Pancreas (tissue), 10 donors: ENCODE measurements around the gene ARF1. TPM values are rescaled to one million over a fixed set of nuclear protein-coding genes. Genes with fewer than 3 reads are reported as not detected.

Experiments
- ATAC-seq, 4 donors: fragments of 200-7000 bp; cut with Tn5 transposase; one replicate each; pipeline versions ENCODE4 v1.8.0 to v1.9.1; 2020; ENCODE audit warnings: mild to moderate bottlenecking in 4 of 4, moderate library complexity in 4 of 4
- DNase-seq, 6 donors: peaks; one replicate each; pipeline ENCODE4 v3.0.0-alpha.2; 2020
- FAIRE-seq: peaks from 2 replicates; lab custom pipeline; 2012; peaks lifted over from hg19 to GRCh38; lab: Jason Lieb, UNC
- H3K27ac ChIP-seq, 4 donors: fragments of 200-600 bp; sonication (generic); 1 replicate in 3 of 4; 2 replicates in 1 of 4; pipeline versions ENCODE4 v1.5.0 to v1.8.0; 2020
- H3K27me3 ChIP-seq, 4 donors: fragments of 200-600 bp; one replicate each; pipeline ENCODE4 v1.8.0; 2021
- H3K36me3 ChIP-seq, 3 donors: fragments of 200-600 bp; sonication (generic) in 1 of 3; one replicate each; pipeline versions ENCODE4 v1.5.0 to v1.8.0; 2020 to 2021
- H3K4me1 ChIP-seq, 3 donors: fragments of 200-600 bp; one replicate each; pipeline ENCODE4 v1.8.0; 2021
- H3K4me3 ChIP-seq, 4 donors: fragments of 200-600 bp; sonication (generic) in 2 of 4; one replicate each; pipeline versions ENCODE4 v1.5.0 to v1.8.0; 2020 to 2021
- H3K9me3 ChIP-seq, 4 donors: fragments of 200-600 bp; one replicate each; pipeline ENCODE4 v1.8.0; 2021
- whole genome bisulfite sequencing, 2 donors: extraction: QIAGEN DNeasy Blood & Tissue Kit; methylation state at CpG; one replicate each; pipeline ENCODE4 v1.1.7; 2013; 5-methylcytosine and 5-hydroxymethylcytosine counted together
- intact Hi-C, 3 donors: fragments of 100-400 bp; cut with DNase I; formaldehyde crosslinking; loops; one replicate each; pipeline versions ENCODE4 v1.11.1 to v1.14.2; 2022
- polyA plus RNA-seq, 2 donors: library from polyadenylated mRNA; stranded (reverse); fragments of 200-250 nt; gene quantifications; one replicate each; pipeline ENCODE4 v1.2.3, GENCODE V29; 2013
- total RNA-seq, 6 donors: library from RNA; stranded (reverse); fragmentation: NEBNext Ultra II Directional in 4 of 6; extraction: Animal tissue kit (Norgen Biotek cat#: 25700) in 4 of 6; gene quantifications; one replicate each; pipeline versions ENCODE4 v1.2.1 to v1.2.4, GENCODE V29; 2021 to 2023
- TF ChIP-seq, protein P1 (sequence below), 4 donors: fragments of 200-600 bp; sonication (generic) in 3 of 4; IDR thresholded peaks; one replicate each; pipeline versions ENCODE4 v1.5.0 to v1.8.0; 2021; ENCODE audit warnings: antibody characterized with exemption in 4 of 4
- donor health status: healthy with polysubstance abuse.
- donor health status: DM: no; HTN: no; CAD: no; lungs with moderate emphysema.
- donor health status: DM: no; HTN: no; CAD: no.
- donor health status: control.
- donor health status: control.
- donor health status: Bipolar disorder and iron deficiency.
- donor health status: DM: yes; HTN: yes; CAD: no.
- donor health status: DM: no; HTN: no; CAD: no.
- donor health status: DM: no; HTN: no; CAD: no.
- donor health status: DM: yes; HTN: yes; CAD: no.

The ARF1 gene
- total and polyA plus RNA-seq, 8 donors, result 160 to 251 (median 205) TPM

GRCh38 chr1:228081144-228081543, 1.4 kb upstream of the ARF1 start:
- no peaks in the 10 kb centered on the region for H3K27me3 ChIP-seq
- H3K27ac ChIP-seq, result no peak overlapping the region
- no peaks in the 10 kb centered on the region for H3K36me3 ChIP-seq
- intact Hi-C loops, result no loop called here
- H3K4me1 ChIP-seq, result peaks cover 18 to 32% (median 26%) of the 10 kb centered on the region in 3 donors
- FAIRE-seq (no peak), ATAC-seq (no peak), DNase-seq (peak in 4 of 6 donors; percentile 33 to 64 (median 42))
- H3K4me3 ChIP-seq, result peak overlapping the region in 3 of 4 donors; percentile 85 to 96 (median 86)
- WGBS, 2 donors, result 54 to 67% methylated on average over 7 of the region's 7 CpGs
- no peaks in the 10 kb centered on the region for H3K9me3 ChIP-seq
- TF ChIP-seq, protein P1, sequence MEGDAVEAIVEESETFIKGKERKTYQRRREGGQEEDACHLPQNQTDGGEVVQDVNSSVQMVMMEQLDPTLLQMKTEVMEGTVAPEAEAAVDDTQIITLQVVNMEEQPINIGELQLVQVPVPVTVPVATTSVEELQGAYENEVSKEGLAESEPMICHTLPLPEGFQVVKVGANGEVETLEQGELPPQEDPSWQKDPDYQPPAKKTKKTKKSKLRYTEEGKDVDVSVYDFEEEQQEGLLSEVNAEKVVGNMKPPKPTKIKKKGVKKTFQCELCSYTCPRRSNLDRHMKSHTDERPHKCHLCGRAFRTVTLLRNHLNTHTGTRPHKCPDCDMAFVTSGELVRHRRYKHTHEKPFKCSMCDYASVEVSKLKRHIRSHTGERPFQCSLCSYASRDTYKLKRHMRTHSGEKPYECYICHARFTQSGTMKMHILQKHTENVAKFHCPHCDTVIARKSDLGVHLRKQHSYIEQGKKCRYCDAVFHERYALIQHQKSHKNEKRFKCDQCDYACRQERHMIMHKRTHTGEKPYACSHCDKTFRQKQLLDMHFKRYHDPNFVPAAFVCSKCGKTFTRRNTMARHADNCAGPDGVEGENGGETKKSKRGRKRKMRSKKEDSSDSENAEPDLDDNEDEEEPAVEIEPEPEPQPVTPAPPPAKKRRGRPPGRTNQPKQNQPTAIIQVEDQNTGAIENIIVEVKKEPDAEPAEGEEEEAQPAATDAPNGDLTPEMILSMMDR (IDR thresholded peaks at IDR 0.05), result no peak

GRCh38 chr1:228081578-228082213, 812 bp upstream of the ARF1 start:
- DNase-seq (peak in 4 of 6 donors; percentile 31 to 78 (median 64)), FAIRE-seq (no peak), ATAC-seq (peak; percentile 11 to 23 (median 20))
- intact Hi-C loops, result no loop called here
- H3K4me3 ChIP-seq, result peak overlapping the region; percentile 84 to 96 (median 86)
- no peaks in the 10 kb centered on the region for H3K9me3 ChIP-seq
- peak overlapping the region; percentile 99 for H3K27ac ChIP-seq
- peaks cover 23 to 38% (median 28%) of the 10 kb centered on the region in 3 donors for H3K4me1 ChIP-seq
- TF ChIP-seq, protein P1 (IDR thresholded peaks at IDR 0.05), result no peak
- 7 to 9% methylated on average over 16 to 31 of the region's 31 CpGs for WGBS, 2 donors
- no peaks in the 10 kb centered on the region for H3K36me3 ChIP-seq
- H3K27me3 ChIP-seq, result no peaks in the 10 kb centered on the region

DNA sequence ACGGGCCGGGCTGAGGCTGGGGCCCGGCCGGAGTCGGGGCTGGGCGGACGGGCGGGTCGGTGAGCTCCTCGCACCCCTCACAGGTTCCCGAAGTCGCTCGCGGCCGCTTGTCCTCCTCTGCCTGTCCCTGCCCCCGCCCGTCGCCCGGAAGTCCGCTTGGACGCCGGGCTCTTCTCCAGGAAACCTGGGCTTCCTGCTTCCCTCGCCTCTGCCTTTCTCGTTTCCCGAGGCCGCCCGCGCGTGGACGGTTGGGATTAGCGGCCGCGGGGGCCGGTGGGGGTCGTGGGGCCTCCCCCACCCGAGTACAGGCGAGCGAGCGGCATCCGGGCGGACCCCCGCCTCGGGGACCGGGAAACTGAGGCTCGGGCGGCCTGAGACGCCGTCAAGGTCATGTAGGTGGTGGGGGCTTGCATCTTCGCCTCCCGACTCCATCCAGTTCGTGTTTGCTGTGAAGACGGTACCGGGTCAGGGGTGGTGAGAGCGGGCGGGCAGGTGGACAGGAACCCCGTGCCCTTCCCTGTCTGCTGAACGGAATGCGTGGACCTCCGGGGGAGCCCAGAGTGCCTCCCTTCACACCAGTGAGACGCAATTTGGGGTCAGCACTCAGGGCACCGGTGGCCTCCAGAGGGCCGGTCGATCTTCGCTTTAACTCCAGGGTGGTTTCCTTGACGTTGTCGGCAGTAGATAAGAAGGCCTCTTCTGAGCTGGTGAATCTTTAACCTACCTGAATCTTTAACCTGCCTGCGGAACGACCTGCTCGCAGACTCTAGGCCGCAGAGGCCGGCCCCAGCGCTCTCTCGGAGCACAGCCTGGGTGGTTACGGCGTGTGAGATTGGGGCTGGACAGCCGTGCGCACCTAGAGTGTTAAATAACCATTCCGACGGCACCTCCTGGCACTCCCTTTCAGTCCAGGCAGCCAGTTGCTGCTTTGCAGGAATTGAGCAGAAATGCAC, 686 bp downstream of the ARF1 start:
- TF ChIP-seq, protein P1 (IDR thresholded peaks at IDR 0.05), result no peak
- H3K27ac ChIP-seq, result peak overlapping the region; percentile 99
- no peak for FAIRE-seq

GRCh38 chr1:228083871-228084278, 1.4 kb downstream of the ARF1 start:
- ATAC-seq (peak in 2 of 4 donors; percentile 6 to 12), FAIRE-seq (no peak), DNase-seq (peak in 2 of 6 donors; percentile 33 to 61)
- WGBS, 2 donors, result 1% methylated on average over 17 of the region's 17 CpGs
- Histone ChIP-seq H3K36me3 (no peaks in the 10 kb centered on the region), H3K4me1 (peaks cover 45 to 59% (median 48%) of the 10 kb centered on the region in 3 donors), H3K4me3 (peak overlapping the region; percentile 84 to 96 (median 86)), H3K9me3 (no peaks in the 10 kb centered on the region), H3K27ac (peak overlapping the region; percentile 99), H3K27me3 (no peaks in the 10 kb centered on the region)
- intact Hi-C loops, result no loop called here
- TF ChIP-seq, protein P1 (IDR thresholded peaks at IDR 0.05), result no peak

More for the DNA sequence above, 686 bp downstream of the ARF1 start:
- Histone ChIP-seq H3K4me1 (peaks cover 38 to 53% (median 41%) of the 10 kb centered on the region in 3 donors), H3K9me3 (no peaks in the 10 kb centered on the region), H3K4me3 (peak overlapping the region; percentile 84 to 96 (median 86)), H3K27me3 (no peaks in the 10 kb centered on the region), H3K36me3 (no peaks in the 10 kb centered on the region)
- ATAC-seq (peak; percentile 25 to 50 (median 35)), DNase-seq (peak; percentile 62 to 91 (median 74))
- intact Hi-C loops, result no loop called here
- 0 to 1% methylated on average over 45 to 79 of the region's 79 CpGs for WGBS, 2 donors
